ENCODE data around the gene ZNF408.

The ZNF408 gene

GRCh38 chr11:46678741-46679130, 22.1 kb upstream of the ZNF408 start:
- no peak for DNase-seq (ENCODE audit: low spot score)
- in situ Hi-C loops (cut with MboI; ENCODE audit: low pct_unique_long_range_greater_than_20kb, low sequenced_read_pairs, unreplicated experiment) = no loop called here
- TF ChIP-seq, protein P1, sequence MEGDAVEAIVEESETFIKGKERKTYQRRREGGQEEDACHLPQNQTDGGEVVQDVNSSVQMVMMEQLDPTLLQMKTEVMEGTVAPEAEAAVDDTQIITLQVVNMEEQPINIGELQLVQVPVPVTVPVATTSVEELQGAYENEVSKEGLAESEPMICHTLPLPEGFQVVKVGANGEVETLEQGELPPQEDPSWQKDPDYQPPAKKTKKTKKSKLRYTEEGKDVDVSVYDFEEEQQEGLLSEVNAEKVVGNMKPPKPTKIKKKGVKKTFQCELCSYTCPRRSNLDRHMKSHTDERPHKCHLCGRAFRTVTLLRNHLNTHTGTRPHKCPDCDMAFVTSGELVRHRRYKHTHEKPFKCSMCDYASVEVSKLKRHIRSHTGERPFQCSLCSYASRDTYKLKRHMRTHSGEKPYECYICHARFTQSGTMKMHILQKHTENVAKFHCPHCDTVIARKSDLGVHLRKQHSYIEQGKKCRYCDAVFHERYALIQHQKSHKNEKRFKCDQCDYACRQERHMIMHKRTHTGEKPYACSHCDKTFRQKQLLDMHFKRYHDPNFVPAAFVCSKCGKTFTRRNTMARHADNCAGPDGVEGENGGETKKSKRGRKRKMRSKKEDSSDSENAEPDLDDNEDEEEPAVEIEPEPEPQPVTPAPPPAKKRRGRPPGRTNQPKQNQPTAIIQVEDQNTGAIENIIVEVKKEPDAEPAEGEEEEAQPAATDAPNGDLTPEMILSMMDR (IDR thresholded peaks at IDR 0.05; ENCODE audit: extremely low read depth, insufficient read depth, missing control alignments) = no peak

GRCh38 chr11:46679241-46680163, 21.3 kb upstream of the ZNF408 start:
- TF ChIP-seq, protein P1 (IDR thresholded peaks at IDR 0.05; ENCODE audit: extremely low read depth, insufficient read depth, missing control alignments) = no peak

GRCh38 chr11:46680164-46680760, 20.6 kb upstream of the ZNF408 start:
- in situ Hi-C loops (cut with MboI; ENCODE audit: low pct_unique_long_range_greater_than_20kb, low sequenced_read_pairs, unreplicated experiment) = no loop called here

More at GRCh38 chr11:46679241-46680163, 21.3 kb upstream of the ZNF408 start:
- no peak for DNase-seq (ENCODE audit: low spot score)
- in situ Hi-C loops (cut with MboI; ENCODE audit: low pct_unique_long_range_greater_than_20kb, low sequenced_read_pairs, unreplicated experiment) = no loop called here

GRCh38 chr11:46680815-46681214, 20.0 kb upstream of the ZNF408 start:
- in situ Hi-C loops (cut with MboI; ENCODE audit: low pct_unique_long_range_greater_than_20kb, low sequenced_read_pairs, unreplicated experiment) = no loop called here
- DNase-seq (ENCODE audit: low spot score) = no peak
- TF ChIP-seq, protein P1 (IDR thresholded peaks at IDR 0.05; ENCODE audit: extremely low read depth, insufficient read depth, missing control alignments) = no peak

More at GRCh38 chr11:46680164-46680760, 20.6 kb upstream of the ZNF408 start:
- DNase-seq (ENCODE audit: low spot score) = no peak
- TF ChIP-seq, protein P1 (IDR thresholded peaks at IDR 0.05; ENCODE audit: extremely low read depth, insufficient read depth, missing control alignments) = no peak

- in situ Hi-C loops (cut with MboI; ENCODE audit: low pct_unique_long_range_greater_than_20kb, low sequenced_read_pairs, unreplicated experiment) = no loop called here
- no peak for DNase-seq (ENCODE audit: low spot score)
- TF ChIP-seq, protein P1 (IDR thresholded peaks at IDR 0.05; ENCODE audit: extremely low read depth, insufficient read depth, missing control alignments) = no peak
These were observed 19.0 kb upstream of the ZNF408 start for GRCh38 chr11:46681814-46682213.

- TF ChIP-seq, protein P1 (IDR thresholded peaks at IDR 0.05; ENCODE audit: extremely low read depth, insufficient read depth, missing control alignments) = no peak
- no peak for DNase-seq (ENCODE audit: low spot score)
- in situ Hi-C loops (cut with MboI; ENCODE audit: low pct_unique_long_range_greater_than_20kb, low sequenced_read_pairs, unreplicated experiment) = no loop called here
These were observed 17.8 kb upstream of the ZNF408 start for GRCh38 chr11:46682773-46683752.
